IPS-18a (cell line): ENCODE data around the gene NQO2.
"Not testable (repeated sequence)": the region's sequence is repeated elsewhere in the genome, so short reads cannot be mapped to it uniquely, and the experiment has no call there.

Source experiments
- H3K27ac ChIP-seq: one replicate; pipeline ENCODE4 v1.5.1; 2013; ENCODE audit warnings: low read length
- H3K27me3 ChIP-seq: one replicate; pipeline ENCODE4 v1.6.1; 2013; ENCODE audit warnings: mild to moderate bottlenecking, low read length; ENCODE audit not compliant: control insufficient read depth, insufficient read depth
- H3K36me3 ChIP-seq: one replicate; pipeline ENCODE4 v1.6.1; 2013; ENCODE audit warnings: low read depth, low read length; ENCODE audit not compliant: control insufficient read depth
- H3K4me1 ChIP-seq: one replicate; pipeline ENCODE4 v1.6.1; 2013; ENCODE audit warnings: low read depth, low read length; ENCODE audit not compliant: control insufficient read depth
- H3K4me3 ChIP-seq: one replicate; pipeline ENCODE4 v1.5.1; 2013; ENCODE audit warnings: low read length
- H3K9ac ChIP-seq: one replicate; pipeline ENCODE4 v1.6.1; 2013; ENCODE audit warnings: mild to moderate bottlenecking, low read length, moderate library complexity
- H3K9me3 ChIP-seq: one replicate; pipeline ENCODE4 v1.6.1; 2013; ENCODE audit warnings: low read depth, low read length; ENCODE audit not compliant: control insufficient read depth

The NQO2 gene

GRCh38 chr6:2992330-2992979 is 7.2 kb upstream of the NQO2 start:
- peaks cover 21% of the 10 kb centered on the region for H3K4me1 ChIP-seq
- H3K9ac ChIP-seq: no peak overlapping the region
- H3K4me3 ChIP-seq: no peak overlapping the region
- H3K36me3 ChIP-seq: no peaks in the 10 kb centered on the region
- no peak overlapping the region for H3K27ac ChIP-seq
- H3K27me3 ChIP-seq: no peaks in the 10 kb centered on the region
- no peaks in the 10 kb centered on the region for H3K9me3 ChIP-seq

- peaks cover 2% of the 10 kb centered on the region for H3K27me3 ChIP-seq
- H3K36me3 ChIP-seq: no peaks in the 10 kb centered on the region
- H3K9me3 ChIP-seq: no peaks in the 10 kb centered on the region
- peaks cover 15% of the 10 kb centered on the region for H3K4me1 ChIP-seq
- no peak overlapping the region for H3K4me3 ChIP-seq
- no peak overlapping the region for H3K9ac ChIP-seq
- no peak overlapping the region for H3K27ac ChIP-seq
Measured at GRCh38 chr6:2993755-2994317, 5.9 kb upstream of the NQO2 start.

GRCh38 chr6:2998249-2998997 is 1.3 kb upstream of the NQO2 start:
- not testable (repeated sequence) for H3K27me3 ChIP-seq, H3K27ac ChIP-seq, H3K9me3 ChIP-seq, H3K36me3 ChIP-seq, H3K4me1 ChIP-seq
- peak overlapping the region; percentile 21 for H3K9ac ChIP-seq
- H3K4me3 ChIP-seq: peak overlapping the region; percentile 61

GRCh38 chr6:2998998-2999617 is 586 bp upstream of the NQO2 start:
- Histone ChIP-seq H3K4me1 (no peaks in the 10 kb centered on the region), H3K4me3 (peak overlapping the region; percentile 61), H3K9me3 (no peaks in the 10 kb centered on the region), H3K36me3 (no peaks in the 10 kb centered on the region), H3K27ac (no peak overlapping the region), H3K27me3 (peaks cover 4% of the 10 kb centered on the region), H3K9ac (peak overlapping the region; percentile 21)

GRCh38 chr6:3001146-3001772 is 1.6 kb downstream of the NQO2 start:
- H3K9ac ChIP-seq: peak overlapping the region; percentile 26
- peaks cover 14% of the 10 kb centered on the region for H3K36me3 ChIP-seq
- H3K9me3 ChIP-seq: no peaks in the 10 kb centered on the region
- peaks cover 4% of the 10 kb centered on the region for H3K27me3 ChIP-seq
- H3K27ac ChIP-seq: no peak overlapping the region
- H3K4me3 ChIP-seq: peak overlapping the region; percentile 97
- H3K4me1 ChIP-seq: peaks cover 14% of the 10 kb centered on the region

- peaks cover 4% of the 10 kb centered on the region for H3K27me3 ChIP-seq
- H3K36me3 ChIP-seq: peaks cover 20% of the 10 kb centered on the region
- no peak overlapping the region for H3K4me3 ChIP-seq
- H3K4me1 ChIP-seq: peaks cover 16% of the 10 kb centered on the region
- H3K9me3 ChIP-seq: no peaks in the 10 kb centered on the region
- H3K27ac ChIP-seq: no peak overlapping the region
- peak overlapping the region; percentile 26 for H3K9ac ChIP-seq
Measured at GRCh38 chr6:3001773-3002293, 2.1 kb downstream of the NQO2 start.

GRCh38 chr6:3003226-3003625 is 3.5 kb downstream of the NQO2 start:
- not testable (repeated sequence) for H3K9ac ChIP-seq, H3K27me3 ChIP-seq, H3K27ac ChIP-seq, H3K9me3 ChIP-seq, H3K4me3 ChIP-seq
- H3K4me1 ChIP-seq: peaks cover 20% of the 10 kb centered on the region
- peaks cover 28% of the 10 kb centered on the region for H3K36me3 ChIP-seq

GRCh38 chr6:3005077-3005476 is 5.4 kb downstream of the NQO2 start:
- Histone ChIP-seq H3K36me3 (peaks cover 30% of the 10 kb centered on the region), H3K27me3 (no peaks in the 10 kb centered on the region), H3K9me3 (no peaks in the 10 kb centered on the region), H3K4me1 (peaks cover 28% of the 10 kb centered on the region), H3K27ac (no peak overlapping the region), H3K4me3 (no peak overlapping the region), H3K9ac (no peak overlapping the region)

- Histone ChIP-seq H3K9ac (no peak overlapping the region), H3K9me3 (peaks cover 2% of the 10 kb centered on the region), H3K4me1 (peaks cover 32% of the 10 kb centered on the region), H3K27me3 (no peaks in the 10 kb centered on the region), H3K4me3 (no peak overlapping the region), H3K36me3 (peaks cover 38% of the 10 kb centered on the region), H3K27ac (no peak overlapping the region)
Measured at GRCh38 chr6:3005874-3006273, 6.2 kb downstream of the NQO2 start.

- Histone ChIP-seq H3K36me3 (peaks cover 44% of the 10 kb centered on the region), H3K9me3 (peaks cover 8% of the 10 kb centered on the region), H3K27ac (no peak overlapping the region), H3K27me3 (no peaks in the 10 kb centered on the region), H3K4me3 (no peak overlapping the region), H3K4me1 (peaks cover 32% of the 10 kb centered on the region), H3K9ac (no peak overlapping the region)
Measured at GRCh38 chr6:3006476-3006875, 6.8 kb downstream of the NQO2 start.

- H3K27me3 ChIP-seq: no peaks in the 10 kb centered on the region
- no peak overlapping the region for H3K9ac ChIP-seq
- peaks cover 32% of the 10 kb centered on the region for H3K4me1 ChIP-seq
- no peak overlapping the region for H3K27ac ChIP-seq
- H3K36me3 ChIP-seq: peaks cover 55% of the 10 kb centered on the region
- H3K9me3 ChIP-seq: peaks cover 16% of the 10 kb centered on the region
- no peak overlapping the region for H3K4me3 ChIP-seq
Measured at GRCh38 chr6:3007571-3007970, 7.9 kb downstream of the NQO2 start.
